GM21515 (cell line): ENCODE results near the gene PTTG1IP.
"Not testable (repeated sequence)": the region's sequence is repeated elsewhere in the genome, so short reads cannot be mapped to it uniquely, and the experiment has no call there.

Source experiments
- ATAC-seq: cut with Tn5 transposase; IDR thresholded peaks from one replicate; pipeline ENCODE4 v1.9.1; 2021; ENCODE audit not compliant: unreplicated experiment

The PTTG1IP gene, protein sequence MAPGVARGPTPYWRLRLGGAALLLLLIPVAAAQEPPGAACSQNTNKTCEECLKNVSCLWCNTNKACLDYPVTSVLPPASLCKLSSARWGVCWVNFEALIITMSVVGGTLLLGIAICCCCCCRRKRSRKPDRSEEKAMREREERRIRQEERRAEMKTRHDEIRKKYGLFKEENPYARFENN

DNA sequence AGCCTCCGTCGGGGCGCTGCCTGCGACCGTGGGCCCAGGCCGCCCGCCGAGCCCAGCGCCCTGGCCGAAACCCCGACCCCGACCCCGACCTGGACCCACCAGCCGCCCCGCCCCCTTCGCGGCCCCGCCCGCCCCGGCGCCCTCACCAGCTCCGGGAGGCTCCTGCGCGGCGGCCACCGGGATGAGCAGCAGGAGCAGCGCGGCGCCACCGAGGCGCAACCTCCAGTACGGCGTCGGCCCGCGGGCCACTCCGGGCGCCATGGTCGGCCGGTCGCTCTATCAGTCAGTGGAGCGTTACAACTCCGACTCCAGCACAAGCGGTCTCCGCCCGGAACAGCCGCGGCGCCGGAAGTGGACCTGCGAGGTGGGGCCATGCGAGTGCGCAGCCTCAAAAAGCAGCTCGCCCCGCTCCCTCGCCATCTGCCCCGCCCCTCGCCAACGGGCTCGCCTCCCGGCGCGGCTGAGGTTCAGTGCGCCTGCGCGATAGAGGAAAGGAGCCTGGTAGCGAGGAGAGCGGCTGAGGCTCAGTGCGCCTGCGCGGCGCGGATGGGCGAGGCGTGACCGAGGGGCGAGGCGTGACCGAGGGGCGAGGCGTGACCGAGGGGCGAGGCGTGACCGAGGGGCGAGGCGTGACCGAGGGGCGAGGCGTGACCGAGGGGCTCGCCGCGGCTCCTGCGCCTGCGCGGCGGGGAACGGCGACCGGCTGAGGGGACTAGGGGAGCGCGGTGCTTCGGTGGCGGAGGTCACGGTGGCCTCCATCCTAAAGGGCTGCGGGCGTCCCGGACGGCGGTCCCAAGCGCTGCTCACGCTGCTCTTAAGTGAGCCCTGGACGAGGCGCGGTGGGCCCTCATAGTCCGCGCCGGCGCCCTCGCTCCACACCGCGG is at the start of gene PTTG1IP:
Gene PTTG1IP, minus strand, starts transcription at position 335 of the 884 bp plus-strand sequence. Its CDS starts 74 bp downstream, at position 261.
- peak; percentile 68 for ATAC-seq

DNA sequence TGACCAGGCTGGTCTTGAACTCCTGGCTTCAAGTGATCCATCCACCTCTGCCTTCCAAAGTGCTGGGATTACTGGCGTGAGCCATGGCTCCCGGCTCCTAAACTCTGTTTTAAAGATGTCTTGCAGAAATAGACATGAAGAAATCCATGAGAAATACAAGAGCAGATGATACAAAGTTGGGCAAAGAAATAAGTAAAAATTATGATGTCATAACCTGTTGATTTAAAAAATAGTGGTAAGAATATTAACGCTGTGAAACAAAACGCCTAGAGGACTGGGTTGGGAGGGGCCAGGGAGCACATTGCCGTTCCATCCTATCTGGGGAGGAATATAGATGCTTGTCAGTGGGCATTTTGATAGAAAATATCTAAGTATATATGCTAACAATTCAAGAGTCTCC is 48.4 kb upstream of the PTTG1IP start:
- ATAC-seq = no peak

DNA sequence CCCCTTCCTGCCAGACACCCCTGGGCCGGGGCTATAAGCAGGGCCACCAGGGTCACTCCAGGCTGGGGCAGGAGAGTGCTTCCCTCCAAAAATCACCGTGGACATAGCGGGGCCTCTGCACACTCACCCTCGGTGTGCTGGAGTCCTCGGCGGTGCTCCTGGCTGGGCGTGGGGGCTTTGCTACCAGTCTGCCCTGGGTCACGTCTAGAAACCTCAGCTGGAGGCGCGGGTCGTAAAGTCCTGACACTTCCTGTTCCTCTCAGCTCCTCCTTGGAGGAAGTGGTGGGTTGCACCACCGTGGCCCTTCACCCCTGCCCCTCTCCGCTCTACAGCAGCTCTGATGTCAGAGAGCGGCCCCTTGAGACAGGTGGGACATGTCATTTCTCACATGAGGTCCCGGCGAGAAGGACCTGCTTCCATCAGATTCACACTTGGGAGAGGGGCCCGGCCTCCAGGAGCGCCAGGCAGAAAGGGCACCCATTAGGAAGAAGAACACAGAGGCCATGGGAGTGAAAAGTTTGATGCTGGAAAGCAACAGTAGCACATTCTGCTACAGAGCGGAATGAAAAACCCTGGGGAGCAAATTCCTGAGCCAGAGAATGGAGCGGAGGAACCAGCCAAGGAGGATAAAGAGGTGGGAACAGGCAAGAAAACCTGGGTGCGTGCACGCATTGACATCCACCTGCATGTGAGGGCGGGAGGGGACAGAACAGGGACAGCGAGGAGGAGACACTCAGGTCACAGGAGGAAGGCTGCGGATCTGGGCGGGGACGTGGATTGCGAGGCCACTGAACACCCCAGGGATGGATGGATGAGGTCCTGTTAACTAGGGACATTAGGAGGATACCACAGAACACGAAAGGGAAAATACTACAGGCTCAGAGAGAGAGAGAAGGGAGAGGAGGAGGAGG is 47.5 kb upstream of the PTTG1IP start, which contains the start of gene ITGB2:
Gene ITGB2, minus strand, starts transcription at position 206 of the 911 bp plus-strand sequence. CDS start 10,117 bp downstream, outside the sequence.
- ATAC-seq = no peak

DNA sequence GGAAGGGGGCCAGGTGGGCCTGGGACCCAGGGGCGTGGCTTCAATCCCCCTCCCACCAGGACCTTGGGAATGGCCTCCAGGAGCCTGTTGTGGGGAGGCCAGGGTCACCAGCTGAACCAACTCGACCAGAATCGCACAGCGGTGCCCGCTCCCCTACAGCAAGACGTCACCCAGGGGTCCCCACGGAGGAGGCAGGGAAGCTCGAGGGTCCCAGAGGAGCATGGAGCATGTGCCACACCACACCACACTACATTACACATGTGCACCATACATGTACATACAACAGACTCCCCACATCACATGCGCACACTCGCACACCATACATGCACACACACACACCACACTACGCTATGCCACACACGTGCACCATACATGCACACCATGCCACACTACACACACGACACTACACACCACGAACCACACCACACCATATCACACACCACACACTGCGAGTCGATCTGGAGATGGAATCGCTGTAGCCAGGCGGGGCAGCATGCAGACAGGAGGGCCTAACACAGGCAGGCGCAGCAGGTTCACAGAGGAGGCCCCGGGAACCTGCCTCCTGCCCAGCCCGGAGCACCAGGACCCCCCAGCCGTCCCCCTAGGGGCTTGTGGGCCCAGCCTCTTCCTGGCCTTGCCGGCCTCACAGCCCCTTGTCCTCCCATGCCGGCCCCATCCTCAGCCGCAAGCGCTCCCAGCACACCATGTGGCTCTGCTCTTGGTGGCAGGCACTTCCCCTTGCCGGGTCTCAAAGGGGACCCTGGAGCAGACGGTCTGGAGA is 46.6 kb upstream of the PTTG1IP start:
- ATAC-seq = no peak

DNA sequence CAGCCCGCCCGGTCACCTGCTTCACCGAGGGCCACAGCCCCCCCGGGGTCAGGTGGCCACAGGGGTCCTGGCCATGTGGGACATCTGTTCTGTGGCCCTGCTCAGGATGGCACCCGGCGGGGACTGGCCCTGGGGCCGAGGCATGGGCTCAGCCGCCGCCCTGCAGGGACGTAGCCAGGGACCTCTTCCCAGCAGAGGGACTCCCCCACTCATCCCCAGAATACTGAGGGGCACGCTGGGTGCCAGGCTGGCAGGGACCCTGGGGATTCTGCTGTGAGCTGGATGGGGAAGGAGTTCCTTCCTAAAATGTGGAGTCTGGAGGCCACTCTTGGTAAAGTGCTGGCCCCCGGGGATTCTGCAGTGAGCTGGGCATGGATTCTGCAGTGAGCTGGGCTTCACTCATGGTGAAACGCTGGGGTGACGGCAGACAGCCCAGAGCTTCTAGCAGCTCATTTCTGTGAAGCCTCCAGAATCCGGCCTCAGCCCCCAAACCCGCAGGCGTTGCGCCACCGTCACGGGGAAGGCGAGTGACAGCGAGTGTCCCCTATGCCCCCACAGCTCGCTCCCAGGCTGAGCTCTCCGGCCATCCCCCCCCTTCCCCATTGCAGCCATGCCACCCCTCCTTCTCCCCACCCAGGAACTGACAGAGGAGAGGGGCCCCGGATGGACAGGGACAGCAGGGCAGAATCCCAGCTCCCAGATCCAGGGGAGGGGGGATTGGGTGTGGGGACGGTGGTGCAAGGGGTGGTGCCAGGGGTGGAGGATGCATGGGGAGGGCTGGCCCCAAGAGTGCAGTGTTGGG is 45.8 kb upstream of the PTTG1IP start:
- no peak for ATAC-seq

DNA sequence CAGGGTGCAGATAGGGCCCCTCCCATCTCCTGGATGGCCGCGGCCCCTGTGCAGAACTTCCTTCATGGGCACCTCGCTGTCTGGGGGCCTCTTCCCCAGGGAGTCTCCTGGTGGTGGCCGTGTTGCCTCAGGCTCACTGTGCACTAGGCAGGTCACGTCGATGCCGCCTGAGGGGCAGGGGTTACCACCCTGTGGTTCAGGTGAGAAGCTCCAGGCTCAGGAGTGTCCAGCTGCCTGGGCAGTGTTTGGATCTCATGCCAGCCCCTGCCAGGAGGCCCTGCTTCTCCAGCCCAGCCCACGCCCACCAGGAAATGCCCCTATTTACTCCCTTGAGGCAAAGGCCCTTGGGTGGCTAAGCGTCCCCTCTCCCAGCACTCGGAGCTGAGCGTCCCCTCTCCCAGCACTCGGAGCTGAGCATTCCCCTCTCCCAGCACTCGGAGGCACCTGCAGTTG is 45.1 kb upstream of the PTTG1IP start:
- no peak for ATAC-seq

DNA sequence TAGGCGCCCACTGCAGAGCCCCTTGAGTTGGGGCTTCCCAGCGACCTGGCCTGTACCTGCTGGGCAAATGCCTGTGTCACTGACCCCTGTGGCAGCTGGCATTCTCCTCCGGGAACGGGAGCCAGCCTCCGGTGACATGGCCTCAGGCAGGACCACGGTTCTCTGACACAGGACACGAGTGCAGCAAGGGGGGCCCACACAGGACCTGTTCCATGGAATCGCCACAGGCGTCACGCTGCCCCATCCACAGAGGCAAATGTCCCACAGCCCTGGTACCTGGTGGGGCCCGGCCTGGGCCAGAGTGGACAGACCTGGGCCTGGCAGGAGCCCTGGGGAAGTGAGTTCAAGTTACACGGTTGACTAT is 44.6 kb upstream of the PTTG1IP start:
- ATAC-seq = no peak

DNA sequence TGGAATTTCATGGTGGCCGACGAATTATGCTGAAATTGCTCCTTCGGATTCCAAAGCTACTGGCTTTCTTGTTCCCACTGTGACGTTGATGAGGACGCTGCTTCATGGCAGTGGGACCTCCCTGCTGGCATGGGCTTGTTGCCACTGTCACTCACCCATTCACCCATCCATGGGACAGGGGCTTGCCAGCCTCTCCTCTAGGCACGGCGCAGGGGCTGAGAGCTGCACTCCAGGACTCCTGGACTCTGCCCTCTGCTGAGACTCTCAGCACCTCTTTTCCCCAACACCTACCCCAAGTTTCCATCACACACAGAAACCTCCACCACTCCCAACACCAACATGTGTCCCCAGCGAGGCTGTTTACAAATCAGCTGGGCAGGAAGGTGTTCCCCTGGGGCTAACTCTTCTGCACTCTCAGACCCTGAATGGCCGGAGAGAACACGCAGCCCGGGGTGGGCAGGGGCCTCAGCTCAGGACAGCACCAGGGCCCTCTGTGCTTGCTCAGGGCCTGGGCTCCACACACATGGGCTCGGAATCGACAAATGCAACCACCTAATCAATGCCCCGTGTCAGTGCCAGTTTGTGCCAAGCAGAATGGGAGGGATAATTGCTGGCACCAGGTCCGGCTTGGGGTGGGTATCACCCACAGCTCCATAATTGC is 44.1 kb upstream of the PTTG1IP start:
- no peak for ATAC-seq

DNA sequence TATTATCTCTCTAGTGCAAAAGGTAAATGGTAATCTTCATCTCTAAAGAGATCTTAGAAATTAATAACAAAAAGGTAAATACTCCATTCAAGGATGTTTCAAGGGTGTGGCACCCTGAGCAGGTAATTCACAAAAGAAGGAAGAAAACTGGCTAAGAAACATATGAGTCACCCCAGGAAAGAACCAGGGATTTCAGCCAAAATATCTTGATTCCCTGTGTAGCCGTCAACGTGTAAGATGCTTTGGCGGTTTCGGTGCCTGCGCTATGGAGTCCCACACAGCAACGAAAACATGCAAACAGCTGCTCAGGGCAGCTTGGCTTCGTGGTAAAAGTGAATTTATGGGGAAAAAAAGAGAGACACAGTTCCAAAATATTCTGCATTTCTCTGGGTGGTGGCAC is 43.5 kb upstream of the PTTG1IP start:
- no peak for ATAC-seq

DNA sequence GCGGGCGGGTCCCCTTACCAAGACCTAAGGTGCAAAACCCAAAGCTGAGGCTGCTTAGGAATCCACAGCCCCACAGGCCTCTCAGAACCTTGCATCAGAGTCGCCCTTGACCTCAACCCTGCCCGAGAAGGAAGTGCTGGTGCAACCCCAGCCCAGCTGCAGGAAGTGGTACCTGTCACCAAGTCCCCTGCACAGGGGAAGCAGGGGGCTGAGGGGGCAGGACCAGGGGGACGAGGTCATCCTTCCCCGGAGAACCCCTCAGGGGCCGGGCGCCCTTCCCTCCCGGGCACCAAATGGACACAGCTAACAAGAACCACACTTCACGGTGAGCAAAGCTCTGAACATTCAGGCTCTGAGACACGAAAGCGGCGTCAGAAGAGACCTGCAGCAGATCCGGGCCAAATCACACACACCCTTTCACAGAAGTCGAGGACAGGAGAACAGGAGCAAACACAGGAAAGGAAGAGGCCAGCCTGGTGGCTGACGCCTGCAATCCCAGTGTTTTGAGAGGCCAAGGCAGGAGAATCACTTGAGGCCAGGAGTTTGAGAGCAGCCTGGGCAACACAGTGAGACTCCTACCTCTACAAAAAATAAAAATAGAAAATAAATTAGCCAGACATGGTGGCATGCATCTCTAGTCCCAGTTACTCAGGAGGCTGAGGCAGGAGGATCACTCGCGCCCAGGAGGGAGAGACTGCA is 40.8 kb upstream of the PTTG1IP start:
- ATAC-seq = peak; percentile 53

DNA sequence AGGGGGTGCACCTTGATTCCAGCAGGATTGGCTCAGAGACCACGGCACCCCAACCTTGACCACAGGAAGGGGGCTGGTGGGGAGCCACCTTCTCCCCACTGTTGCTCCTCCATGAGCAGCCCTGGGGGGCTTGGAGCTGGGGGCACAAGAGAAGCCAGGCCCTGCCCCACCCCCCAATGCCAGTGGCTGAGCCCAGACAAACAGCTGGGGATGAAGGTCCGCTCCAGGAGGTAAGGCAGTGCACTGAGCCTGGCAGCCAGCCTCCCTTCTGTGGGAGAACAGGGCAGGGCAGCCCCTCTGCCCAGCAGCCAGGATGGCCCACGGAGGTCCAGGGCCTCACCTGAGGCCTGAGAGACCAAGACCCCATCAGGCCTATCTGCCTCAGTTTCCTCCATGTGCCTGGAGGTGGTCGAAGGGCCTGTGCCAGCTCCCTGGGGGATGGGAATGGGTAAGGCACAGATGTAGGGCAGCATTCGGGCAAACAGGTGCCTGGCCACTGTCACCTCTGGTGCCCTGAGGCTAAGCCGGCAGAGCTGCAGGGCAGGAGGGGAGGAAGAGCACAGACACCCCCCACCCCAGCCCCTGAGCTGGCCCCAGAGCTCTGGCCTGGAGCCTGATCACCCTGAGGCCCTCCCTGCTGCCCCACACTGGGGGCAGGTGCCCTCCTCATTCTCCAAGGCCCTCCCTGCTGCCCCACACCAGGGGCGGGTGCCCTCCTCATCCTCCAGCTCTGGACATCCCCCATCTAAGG is 40.1 kb upstream of the PTTG1IP start:
- no peak for ATAC-seq

DNA sequence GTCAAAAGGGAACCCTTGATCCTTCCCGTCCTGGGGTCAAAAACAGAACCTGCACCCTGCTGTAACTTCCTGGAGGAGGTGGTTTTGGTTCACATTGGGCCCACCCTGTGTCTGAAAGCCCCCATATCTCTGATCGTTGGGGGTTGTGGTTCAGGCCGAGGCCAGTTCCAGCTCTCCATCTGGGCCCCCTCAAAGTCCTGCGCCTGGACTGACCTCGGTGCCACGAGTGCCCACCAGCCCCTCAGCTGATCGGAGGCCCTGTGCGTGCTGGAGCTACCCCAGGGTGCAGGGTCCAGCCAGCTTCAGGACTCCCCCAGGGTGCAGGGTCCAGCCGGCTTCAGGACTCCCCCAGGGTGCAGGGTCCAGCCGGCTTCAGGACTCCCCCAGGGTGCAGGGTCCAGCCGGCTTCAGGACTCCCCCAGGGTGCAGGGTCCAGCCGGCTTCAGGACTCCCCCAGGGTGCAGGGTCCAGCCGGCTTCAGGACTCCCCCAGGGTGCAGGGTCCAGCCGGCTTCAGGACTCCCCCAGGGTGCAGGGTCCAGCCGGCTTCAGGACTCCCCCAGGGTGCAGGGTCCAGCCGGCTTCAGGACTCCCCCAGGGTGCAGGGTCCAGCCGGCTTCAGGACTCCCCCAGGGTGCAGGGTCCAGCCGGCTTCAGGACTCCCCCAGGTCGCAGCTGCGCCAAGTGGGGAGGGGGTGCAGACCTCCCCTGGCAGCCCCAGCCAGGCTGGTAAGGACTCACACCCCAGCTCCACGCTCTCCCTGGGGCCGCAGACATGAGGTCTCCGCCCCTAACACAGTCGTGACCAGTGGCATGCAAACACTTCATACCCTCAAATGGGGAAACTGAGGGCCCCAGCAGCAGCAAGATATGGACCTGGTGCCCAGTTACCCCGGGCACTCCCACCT is 39.3 kb upstream of the PTTG1IP start:
- ATAC-seq = not testable (repeated sequence)

DNA sequence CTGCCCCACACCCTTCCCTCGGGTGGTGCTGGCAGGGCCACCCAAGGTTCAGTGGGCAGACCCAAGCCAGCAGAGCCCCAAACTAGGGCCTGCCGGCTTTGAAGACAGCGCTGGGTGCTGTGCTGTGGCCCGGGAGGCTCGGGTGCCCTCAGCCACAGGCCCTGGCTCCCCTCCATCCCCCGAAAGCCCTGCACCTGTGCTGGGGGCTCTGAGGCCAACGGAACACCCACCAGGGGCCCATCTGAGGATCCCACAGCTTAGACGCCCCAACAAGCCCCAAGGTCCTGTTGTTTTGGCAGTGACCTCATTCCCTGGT is 38.6 kb upstream of the PTTG1IP start:
- ATAC-seq = no peak

DNA sequence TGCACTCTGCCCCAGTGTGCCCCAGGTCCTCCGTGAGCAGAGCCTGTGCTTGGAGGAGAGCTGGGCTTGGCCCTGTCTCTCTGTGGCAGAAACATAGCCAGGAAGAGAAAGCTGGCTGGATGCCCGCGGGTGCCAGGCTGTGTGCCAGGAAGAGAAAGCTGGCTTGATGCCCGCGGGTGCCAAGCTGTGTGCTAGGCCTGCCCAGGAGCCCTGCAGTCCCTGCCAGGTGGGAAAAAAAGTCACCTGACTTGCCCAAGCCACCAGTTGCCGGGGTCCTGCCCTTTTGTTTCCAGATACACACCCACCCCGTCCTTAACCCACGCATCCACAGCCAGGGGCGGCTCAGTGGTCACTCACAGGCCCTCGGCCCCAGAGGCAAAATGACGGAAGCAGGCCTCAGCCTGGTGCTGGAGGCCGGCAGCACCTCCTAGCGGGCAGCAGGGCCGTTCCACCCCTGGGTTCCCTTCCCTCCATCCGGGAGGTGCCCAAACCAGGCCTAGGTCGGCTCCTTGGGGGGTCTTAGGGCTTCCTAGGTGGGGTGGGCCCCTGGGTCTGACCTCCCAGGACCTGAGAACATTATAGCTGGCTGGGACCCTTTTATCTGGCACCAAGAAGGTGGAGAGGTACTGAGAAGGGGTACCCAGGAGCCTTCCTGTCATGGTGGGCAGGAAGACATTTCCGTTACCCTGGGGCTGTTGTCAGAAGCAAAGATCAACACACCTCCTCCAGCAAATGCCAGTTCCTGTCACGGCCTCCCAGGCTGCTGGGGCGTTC is 38.1 kb upstream of the PTTG1IP start:
- ATAC-seq = no peak

DNA sequence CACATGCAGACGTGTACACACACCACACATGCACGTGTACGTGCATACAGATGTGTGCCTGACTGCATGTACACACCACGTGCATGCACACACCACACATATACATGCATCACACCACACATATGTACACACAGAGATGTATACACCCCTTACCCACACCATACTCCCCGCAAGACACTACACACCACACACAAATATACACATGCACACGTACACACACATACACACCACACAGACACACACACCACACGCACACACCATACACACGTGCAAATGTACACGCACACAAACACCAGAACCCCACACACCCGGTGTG is 37.5 kb upstream of the PTTG1IP start:
- ATAC-seq = no peak
